Peyer's patch (tissue), 4 donors: Measurements from ENCODE around the gene ANO4. TPM values are rescaled to one million over a fixed set of nuclear protein-coding genes. Genes with fewer than 3 reads are reported as not detected.
"Not testable (repeated sequence)": the region's sequence is repeated elsewhere in the genome, so short reads cannot be mapped to it uniquely, and the experiment has no call there.

ENCODE experiments used
- DNase-seq, 3 donors: peaks; one replicate each; pipeline ENCODE4 v3.0.0-alpha.2; 2017 to 2019
- H3K27ac ChIP-seq, 4 donors: fragments of 200-600 bp; sonication (generic); one replicate each; pipeline ENCODE4 v1.5.1; 2016 to 2019
- H3K27me3 ChIP-seq, 2 donors: fragments of 200-600 bp; sonication (generic); one replicate each; pipeline ENCODE4 v1.5.1; 2019
- H3K36me3 ChIP-seq, 3 donors: fragments of 200-600 bp; sonication (generic); one replicate each; pipeline ENCODE4 v1.5.1; 2016 to 2019
- H3K4me1 ChIP-seq, 4 donors: fragments of 200-600 bp; sonication (generic); one replicate each; pipeline ENCODE4 v1.5.1; 2016 to 2019
- H3K4me3 ChIP-seq, 4 donors: fragments of 200-600 bp; sonication (generic); 1 replicate in 3 of 4; 2 replicates in 1 of 4; pipeline ENCODE4 v1.5.1; 2016 to 2019; ENCODE audit warnings: mild to moderate bottlenecking in 1 of 4
- H3K9me3 ChIP-seq, 4 donors: fragments of 200-600 bp; sonication (generic); one replicate each; pipeline ENCODE4 v1.5.1; 2016 to 2019; ENCODE audit warnings: mild to moderate bottlenecking in 1 of 4
- POLR2A ChIP-seq, 2 donors: fragments of 450-650 bp; IDR thresholded peaks; one replicate each; pipeline ENCODE4 v1.5.1; 2017; ENCODE audit warnings: antibody characterized with exemption in 2 of 2, mild to moderate bottlenecking in 2 of 2, moderate library complexity in 2 of 2
- total RNA-seq, 4 donors: library from RNA; depleted of rRNA; stranded (reverse); fragments of >200 nt; gene quantifications; one replicate each; pipeline ENCODE4 v1.1.0, GENCODE V29; 2016
- TF ChIP-seq, protein P1 (sequence below), 6 experiments: fragments of 450-650 bp in 4 of 6; fragments of 200-600 bp in 2 of 6; sonication (generic) in 1 of 6; IDR thresholded peaks; one replicate each; pipeline ENCODE4 v1.5.1; 2017 to 2019; ENCODE audit warnings: antibody characterized with exemption in 6 of 6, mild to moderate bottlenecking in 3 of 6, moderate library complexity in 1 of 6

Gene ANO4
- total RNA-seq, 4 donors from 2014 or later, result 1.7 TPM; not detected in 3

- H3K27ac ChIP-seq, result no peak overlapping the region
- no peak for TF ChIP-seq POLR2A (IDR thresholded peaks at IDR 0.05)
- TF ChIP-seq, protein P1, sequence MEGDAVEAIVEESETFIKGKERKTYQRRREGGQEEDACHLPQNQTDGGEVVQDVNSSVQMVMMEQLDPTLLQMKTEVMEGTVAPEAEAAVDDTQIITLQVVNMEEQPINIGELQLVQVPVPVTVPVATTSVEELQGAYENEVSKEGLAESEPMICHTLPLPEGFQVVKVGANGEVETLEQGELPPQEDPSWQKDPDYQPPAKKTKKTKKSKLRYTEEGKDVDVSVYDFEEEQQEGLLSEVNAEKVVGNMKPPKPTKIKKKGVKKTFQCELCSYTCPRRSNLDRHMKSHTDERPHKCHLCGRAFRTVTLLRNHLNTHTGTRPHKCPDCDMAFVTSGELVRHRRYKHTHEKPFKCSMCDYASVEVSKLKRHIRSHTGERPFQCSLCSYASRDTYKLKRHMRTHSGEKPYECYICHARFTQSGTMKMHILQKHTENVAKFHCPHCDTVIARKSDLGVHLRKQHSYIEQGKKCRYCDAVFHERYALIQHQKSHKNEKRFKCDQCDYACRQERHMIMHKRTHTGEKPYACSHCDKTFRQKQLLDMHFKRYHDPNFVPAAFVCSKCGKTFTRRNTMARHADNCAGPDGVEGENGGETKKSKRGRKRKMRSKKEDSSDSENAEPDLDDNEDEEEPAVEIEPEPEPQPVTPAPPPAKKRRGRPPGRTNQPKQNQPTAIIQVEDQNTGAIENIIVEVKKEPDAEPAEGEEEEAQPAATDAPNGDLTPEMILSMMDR (IDR thresholded peaks at IDR 0.05), result no peak
- H3K27me3 ChIP-seq, result no peaks in the 10 kb centered on the region
- no peaks in the 10 kb centered on the region for H3K9me3 ChIP-seq
- no peak for DNase-seq
- no peaks in the 10 kb centered on the region for H3K36me3 ChIP-seq
- no peaks in the 10 kb centered on the region for H3K4me1 ChIP-seq
- H3K4me3 ChIP-seq, result no peak overlapping the region
These were observed 133.2 kb downstream of the ANO4 start for GRCh38 chr12:100927826-100928225.

DNA sequence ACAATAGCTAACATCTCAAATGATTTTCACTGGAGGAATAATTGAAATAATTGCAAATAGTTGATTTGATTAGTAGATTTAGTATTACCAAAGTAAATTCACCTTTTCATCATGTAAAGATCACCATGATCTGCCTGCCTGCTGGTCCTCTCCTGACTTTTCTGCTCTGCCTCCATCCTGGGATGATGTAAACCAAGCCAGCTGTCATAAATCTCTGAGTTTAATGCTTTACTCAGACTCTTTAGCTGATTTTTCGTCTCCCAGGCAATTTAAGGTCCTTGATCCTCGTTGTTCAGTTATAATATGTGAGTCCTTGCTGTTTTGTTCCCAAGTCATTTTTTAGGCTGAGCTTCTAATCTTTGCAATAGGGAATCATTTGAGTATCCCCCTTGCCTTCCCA, 138.0 kb downstream of the ANO4 start:
- TF ChIP-seq POLR2A (IDR thresholded peaks at IDR 0.05), result no peak
- TF ChIP-seq, protein P1 (IDR thresholded peaks at IDR 0.05), result no peak
- Histone ChIP-seq H3K4me3 (no peak overlapping the region), H3K9me3 (no peaks in the 10 kb centered on the region), H3K27ac (no peak overlapping the region), H3K4me1 (no peaks in the 10 kb centered on the region), H3K36me3 (no peaks in the 10 kb centered on the region), H3K27me3 (no peaks in the 10 kb centered on the region)
- DNase-seq, result no peak

DNA sequence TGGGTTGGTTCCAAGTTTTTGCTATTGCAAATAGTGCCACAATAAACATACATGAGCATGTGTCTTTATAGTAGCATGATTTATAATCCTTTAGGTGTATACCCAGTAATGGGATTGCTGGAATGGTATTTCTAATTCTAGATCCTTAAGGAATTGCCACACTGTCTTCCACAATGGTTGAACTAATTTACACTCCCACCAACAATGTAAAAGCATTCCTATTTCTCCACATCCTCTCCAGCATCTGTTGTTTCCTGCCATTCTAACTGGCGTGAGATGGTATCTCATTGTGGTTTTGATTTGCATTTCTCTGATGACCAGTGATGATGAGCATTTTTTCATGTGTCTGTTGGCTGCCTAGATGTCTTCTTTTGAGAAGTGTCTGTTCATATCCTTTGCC, 139.0 kb downstream of the ANO4 start:
- H3K36me3 ChIP-seq, H3K27ac ChIP-seq, DNase-seq, H3K4me1 ChIP-seq, H3K9me3 ChIP-seq, H3K4me3 ChIP-seq, H3K27me3 ChIP-seq: not testable (repeated sequence)

- DNase-seq, result no peak
- H3K4me3 ChIP-seq, result no peak overlapping the region
These were observed 141.4 kb downstream of the ANO4 start for GRCh38 chr12:100935929-100936328.

DNA sequence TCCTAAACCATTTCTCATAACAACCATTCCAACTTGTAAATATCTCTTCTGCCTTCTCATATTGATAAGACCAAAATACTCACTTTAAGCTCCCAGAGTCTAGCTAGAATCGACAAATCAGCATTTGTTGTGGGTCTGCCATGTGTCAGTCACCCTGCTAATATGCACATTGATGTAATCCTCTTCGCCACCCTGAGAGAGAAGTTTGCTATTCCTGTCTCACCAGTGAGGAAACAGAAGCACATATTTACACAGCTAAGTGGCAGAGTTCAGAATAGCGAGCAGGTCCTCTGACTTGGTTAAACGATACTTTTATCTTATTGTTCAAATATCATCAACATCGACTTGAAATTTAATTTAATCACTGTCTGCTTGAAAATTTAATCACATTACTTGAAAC, 142.1 kb downstream of the ANO4 start:
- Histone ChIP-seq H3K4me1 (no peaks in the 10 kb centered on the region), H3K36me3 (no peaks in the 10 kb centered on the region), H3K27me3 (no peaks in the 10 kb centered on the region), H3K27ac (no peak overlapping the region), H3K9me3 (no peaks in the 10 kb centered on the region), H3K4me3 (no peak overlapping the region)
- TF ChIP-seq, protein P1 (IDR thresholded peaks at IDR 0.05), result no peak
- TF ChIP-seq POLR2A (IDR thresholded peaks at IDR 0.05), result no peak
- no peak for DNase-seq

More at GRCh38 chr12:100935929-100936328, 141.4 kb downstream of the ANO4 start:
- no peak for TF ChIP-seq POLR2A (IDR thresholded peaks at IDR 0.05)
- TF ChIP-seq, protein P1 (IDR thresholded peaks at IDR 0.05), result no peak
- Histone ChIP-seq H3K27me3 (no peaks in the 10 kb centered on the region), H3K36me3 (no peaks in the 10 kb centered on the region), H3K9me3 (no peaks in the 10 kb centered on the region), H3K27ac (no peak overlapping the region), H3K4me1 (no peaks in the 10 kb centered on the region)

DNA sequence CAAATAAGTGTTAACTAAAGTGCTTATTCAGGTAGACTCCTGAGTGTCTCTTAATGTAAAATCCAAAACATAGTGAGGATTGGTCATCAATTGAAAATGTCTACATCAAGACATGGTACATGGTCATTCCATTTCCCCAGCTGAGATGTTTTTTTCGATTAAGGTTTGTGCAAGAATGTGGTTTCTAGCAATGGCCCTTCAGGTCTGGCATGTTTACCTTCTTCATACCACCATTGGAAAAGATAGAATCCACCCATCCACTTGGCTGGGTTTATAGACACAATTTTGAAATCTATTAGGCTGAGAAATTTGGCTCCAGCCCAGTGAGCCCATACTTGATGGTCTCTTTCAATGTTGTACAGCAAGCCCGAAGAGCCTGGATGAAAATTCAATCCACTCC, 145.9 kb downstream of the ANO4 start:
- no peak for TF ChIP-seq POLR2A (IDR thresholded peaks at IDR 0.05)
- TF ChIP-seq, protein P1 (IDR thresholded peaks at IDR 0.05), result no peak
- H3K9me3 ChIP-seq, result no peaks in the 10 kb centered on the region

More for the DNA sequence above, 145.9 kb downstream of the ANO4 start:
- Histone ChIP-seq H3K27ac (no peak overlapping the region), H3K4me1 (no peaks in the 10 kb centered on the region), H3K4me3 (no peak overlapping the region), H3K27me3 (no peaks in the 10 kb centered on the region), H3K36me3 (no peaks in the 10 kb centered on the region)
- DNase-seq, result no peak
